ENCODE measurements around the gene ATG9B.

Gene ATG9B, protein sequence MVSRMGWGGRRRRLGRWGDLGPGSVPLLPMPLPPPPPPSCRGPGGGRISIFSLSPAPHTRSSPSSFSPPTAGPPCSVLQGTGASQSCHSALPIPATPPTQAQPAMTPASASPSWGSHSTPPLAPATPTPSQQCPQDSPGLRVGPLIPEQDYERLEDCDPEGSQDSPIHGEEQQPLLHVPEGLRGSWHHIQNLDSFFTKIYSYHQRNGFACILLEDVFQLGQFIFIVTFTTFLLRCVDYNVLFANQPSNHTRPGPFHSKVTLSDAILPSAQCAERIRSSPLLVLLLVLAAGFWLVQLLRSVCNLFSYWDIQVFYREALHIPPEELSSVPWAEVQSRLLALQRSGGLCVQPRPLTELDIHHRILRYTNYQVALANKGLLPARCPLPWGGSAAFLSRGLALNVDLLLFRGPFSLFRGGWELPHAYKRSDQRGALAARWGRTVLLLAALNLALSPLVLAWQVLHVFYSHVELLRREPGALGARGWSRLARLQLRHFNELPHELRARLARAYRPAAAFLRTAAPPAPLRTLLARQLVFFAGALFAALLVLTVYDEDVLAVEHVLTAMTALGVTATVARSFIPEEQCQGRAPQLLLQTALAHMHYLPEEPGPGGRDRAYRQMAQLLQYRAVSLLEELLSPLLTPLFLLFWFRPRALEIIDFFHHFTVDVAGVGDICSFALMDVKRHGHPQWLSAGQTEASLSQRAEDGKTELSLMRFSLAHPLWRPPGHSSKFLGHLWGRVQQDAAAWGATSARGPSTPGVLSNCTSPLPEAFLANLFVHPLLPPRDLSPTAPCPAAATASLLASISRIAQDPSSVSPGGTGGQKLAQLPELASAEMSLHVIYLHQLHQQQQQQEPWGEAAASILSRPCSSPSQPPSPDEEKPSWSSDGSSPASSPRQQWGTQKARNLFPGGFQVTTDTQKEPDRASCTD

DNA sequence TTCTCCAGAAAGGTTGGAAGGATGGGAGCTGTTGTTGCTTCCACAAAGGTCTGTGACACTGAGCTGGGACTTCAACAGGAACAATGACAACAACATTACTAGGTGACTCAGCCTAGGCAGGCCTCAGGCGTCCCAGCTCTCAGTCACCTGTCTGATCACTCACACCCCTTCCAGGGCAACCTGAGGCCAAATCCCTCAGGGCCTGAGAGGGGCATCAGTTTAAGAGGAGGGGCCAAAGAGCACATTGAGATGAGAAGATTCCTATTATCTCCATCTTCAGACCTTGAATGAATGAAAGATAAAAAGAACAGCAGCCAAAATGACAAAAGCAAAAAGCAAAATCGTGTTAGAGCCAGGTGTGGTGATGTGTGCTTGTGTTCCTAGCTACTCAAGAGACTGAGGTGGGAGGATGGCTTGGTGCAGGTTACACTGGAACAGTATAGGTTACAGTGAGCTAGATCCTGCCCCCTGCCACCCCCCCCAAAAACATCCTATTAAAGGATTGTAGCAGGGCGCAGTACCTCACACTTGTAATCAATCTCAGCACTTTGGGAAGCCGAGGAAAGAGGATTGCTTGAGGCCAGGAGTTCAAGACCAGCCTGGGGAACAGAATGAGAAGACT is at the start of gene ATG9B:
Gene ATG9B, minus strand, starts transcription at position 60 of the 622 bp plus-strand sequence. CDS start 71 bp downstream, outside the sequence.
- FAIRE-seq: no peak
- no peak for DNase-seq (ENCODE audit: low spot score)

DNA sequence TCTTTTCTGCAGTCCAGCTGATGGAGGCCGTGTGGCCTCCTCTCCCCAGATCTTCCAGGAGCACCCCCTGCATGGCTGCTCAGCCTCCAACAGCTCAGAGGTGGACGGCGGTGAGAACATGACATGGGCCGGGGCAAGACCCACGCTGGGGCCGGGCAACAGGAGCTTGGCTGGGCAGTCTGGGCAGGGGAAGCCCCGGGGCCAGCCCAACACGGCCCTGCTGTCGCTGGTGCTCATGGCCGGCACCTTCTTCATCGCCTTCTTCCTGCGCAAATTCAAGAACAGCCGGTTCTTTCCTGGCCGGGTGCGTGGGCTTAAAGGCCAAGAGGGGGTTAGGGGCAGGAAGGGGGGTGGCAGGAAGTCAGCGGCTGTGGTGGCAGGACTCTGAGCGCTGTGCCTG is 49.7 kb upstream of the ATG9B start:
- FAIRE-seq: no peak
- DNase-seq (ENCODE audit: low spot score): no peak

DNA sequence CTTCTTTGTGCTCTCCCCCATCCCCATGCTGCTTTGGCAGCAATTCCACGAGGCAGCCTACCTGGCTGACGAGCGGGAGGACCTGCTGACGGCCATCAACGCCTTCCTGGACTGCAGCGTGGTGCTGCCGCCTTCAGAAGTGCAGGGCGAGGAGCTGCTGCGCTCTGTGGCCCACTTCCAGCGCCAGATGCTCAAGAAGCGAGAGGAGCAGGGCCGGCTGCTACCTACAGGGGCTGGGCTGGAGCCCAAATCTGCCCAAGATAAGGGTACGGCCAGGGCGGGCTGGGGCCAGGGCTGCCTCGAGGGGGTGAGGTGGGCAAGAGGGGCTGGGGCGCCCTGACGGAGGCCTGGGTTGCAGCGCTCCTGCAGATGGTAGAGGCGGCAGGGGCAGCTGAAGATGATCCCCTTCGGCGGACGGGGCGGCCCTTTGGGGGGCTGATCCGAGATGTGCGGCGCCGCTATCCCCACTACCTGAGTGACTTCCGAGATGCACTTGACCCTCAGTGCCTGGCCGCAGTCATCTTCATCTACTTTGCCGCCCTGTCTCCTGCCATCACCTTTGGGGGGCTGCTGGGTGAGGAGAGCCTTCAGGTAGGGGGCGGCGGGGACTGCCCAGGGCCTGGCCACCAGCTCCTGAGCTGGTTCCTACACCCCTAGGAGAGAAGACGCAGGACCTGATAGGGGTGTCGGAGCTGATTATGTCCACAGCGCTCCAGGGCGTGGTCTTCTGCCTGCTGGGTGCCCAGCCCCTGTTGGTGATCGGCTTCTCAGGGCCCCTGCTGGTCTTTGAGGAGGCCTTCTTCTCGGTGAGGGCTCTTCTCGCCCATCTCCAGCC is 47.0 kb upstream of the ATG9B start:
- FAIRE-seq (no peak), DNase-seq (ENCODE audit: low spot score) (no peak)

DNA sequence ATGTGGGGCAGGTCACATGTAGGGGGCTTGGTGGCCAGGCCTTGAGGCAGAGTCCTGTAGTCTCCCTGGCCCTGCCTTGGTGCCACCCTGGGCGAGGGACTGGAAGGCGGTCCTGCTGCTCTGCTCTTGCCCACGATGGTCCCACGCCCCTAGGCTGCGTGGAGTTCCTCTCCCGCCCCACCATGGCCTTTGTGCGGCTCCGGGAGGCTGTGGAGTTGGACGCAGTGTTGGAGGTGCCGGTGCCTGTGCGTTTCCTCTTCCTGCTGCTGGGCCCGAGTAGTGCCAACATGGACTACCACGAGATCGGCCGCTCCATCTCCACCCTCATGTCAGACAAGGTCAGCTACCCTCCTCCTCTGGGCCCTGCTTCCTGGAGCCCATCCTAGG is 46.3 kb upstream of the ATG9B start:
- FAIRE-seq (no peak), DNase-seq (ENCODE audit: low spot score) (no peak)

DNA sequence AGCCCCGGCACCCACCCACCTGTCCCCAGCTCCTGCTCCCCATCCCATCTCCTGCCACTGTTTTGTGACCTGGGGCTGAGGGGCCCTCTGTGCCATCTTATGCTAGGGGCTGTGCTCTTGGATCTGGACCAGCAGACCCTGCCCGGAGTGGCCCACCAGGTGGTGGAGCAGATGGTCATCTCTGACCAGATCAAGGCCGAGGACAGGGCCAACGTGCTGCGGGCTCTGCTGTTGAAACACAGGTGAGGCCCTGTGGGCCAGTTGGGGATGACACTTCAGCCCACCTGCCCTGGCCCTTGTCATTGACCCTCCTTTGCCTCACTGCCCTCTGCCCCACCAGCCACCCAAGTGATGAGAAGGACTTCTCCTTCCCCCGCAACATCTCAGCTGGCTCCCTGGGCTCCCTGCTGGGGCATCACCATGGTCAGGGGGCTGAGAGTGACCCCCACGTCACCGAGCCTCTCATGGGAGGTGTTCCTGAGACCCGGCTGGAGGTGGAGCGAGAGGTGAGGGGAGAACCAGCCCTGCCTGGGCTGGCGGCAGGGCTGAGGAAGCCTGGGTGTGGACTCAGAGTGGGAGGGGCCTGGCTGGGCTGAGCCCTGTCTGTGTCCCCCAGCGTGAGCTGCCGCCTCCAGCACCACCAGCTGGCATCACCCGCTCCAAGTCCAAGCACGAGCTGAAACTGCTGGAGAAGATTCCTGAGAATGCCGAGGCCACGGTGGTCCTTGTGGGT is 45.7 kb upstream of the ATG9B start:
- no peak for FAIRE-seq

DNA sequence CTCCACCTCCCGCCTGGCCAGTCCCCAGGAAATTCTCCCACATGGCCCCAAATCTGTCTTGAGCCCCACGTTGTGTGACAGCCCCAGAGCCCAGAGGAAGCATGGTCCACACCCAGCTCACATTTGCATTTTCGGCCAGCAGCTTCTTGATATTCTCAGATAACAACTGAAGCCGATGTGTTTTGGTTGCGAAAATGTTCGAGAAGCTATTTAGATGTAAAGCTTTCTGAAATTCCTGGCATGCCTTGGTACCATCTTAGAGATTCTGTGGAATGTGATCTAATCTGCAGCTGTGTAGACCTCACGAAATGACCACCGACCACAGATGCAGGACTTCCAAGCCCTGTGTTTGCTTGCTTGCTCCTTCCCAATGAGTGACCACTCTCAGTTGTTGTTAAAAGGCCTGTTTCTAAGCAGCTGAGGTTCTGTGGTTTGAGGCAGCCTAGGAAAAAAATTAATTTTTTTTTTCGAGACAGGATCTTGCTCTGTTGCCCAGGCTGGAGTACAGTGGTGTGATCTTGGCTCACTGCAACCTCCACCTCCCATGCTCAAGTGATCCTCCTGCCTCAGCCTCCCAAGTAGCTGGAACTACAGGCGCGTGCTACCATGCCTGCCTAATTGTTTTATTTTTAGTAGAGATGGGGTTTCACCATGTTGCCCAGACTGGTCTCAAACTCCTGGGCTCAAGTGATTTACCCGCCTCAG is 43.9 kb upstream of the ATG9B start:
- FAIRE-seq (no peak), DNase-seq (ENCODE audit: low spot score) (no peak)

More for the DNA sequence above, 45.7 kb upstream of the ATG9B start:
- no peak for DNase-seq (ENCODE audit: low spot score)

DNA sequence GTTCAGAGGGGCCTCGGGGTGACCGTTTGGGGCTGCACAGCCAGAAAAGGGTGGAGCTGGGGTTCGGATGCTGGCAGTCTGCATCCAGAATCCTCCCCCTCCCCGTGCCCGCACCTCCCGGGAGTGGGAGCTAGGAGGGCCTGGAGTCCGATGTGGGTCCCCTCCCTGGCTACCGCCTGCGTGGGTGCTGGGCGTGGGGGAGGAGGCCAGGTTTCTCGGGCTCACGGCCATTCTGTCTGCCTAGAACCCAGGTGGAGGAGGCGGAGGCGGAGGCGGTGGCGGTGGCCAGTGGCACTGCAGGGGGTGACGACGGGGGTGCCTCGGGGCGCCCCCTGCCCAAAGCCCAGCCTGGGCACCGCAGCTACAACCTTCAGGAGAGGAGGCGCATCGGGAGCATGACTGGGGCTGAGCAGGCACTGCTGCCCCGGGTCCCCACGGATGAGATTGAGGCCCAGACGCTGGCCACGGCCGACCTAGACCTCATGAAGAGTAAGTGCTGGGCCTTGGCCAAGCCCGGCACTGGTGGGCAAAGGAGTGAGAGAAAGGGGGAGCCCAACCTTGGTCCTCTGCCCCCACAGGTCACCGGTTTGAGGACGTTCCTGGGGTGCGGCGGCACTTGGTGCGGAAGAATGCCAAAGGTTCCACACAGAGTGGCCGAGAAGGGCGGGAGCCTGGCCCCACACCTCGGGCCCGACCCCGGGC is 42.1 kb upstream of the ATG9B start:
- DNase-seq (ENCODE audit: low spot score): no peak
- no peak for FAIRE-seq

DNA sequence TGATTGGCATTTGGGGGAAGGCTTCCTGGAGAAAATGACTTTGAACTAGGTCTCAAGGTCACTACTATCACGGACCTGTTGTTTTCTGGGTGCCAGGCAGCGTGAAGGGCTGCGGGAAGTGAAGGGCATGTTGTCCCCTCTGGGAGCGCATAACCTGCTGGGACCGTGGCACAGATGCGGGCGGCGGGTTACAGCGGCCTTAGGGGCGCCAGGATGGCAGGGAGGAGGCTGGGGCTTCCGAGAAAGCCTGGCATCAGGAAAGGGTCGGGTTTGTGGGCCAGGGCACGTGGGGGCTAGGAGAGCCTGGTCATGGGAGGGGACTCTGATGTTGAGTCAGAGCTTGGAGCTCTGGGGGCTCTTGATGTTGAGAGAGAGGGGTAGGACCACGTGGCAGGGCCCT is 41.2 kb upstream of the ATG9B start:
- FAIRE-seq (no peak), DNase-seq (ENCODE audit: low spot score) (no peak)

DNA sequence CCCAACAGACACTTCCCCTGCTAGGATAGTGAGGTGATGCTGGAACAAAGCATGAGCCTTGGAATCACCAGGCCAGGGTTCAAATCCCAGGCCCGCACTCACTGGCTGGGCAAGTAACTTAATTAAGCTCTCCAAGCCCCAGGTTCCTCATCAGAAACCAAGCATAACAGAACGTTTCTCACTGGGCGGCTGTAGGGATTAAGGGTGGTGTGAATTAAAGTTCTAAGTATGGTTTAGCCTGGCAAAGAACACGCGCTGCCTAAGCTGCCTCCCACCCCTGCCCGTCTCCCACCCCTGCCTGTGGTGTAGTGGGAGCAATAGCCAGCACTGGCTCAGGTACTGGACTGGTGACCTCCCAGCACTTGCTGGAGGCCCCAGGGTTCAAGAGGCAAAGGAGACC is 40.7 kb upstream of the ATG9B start:
- FAIRE-seq: no peak

DNA sequence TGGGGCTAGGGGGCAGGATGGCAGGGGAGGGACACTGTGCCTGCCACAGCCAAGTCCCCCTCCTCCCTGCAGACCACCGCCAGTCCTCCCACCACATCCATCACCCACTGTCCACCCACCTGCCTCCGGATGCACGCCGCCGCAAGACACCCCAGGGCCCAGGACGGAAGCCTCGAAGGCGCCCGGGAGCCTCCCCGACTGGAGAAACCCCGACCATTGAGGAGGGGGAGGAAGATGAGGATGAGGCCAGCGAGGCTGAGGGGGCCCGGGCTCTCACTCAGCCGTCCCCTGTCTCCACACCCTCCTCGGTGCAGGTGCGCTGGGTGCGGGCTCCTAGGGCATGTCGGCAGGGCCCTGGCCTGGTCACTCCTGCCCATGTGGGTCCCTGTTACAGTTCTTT is 40.2 kb upstream of the ATG9B start:
- DNase-seq (ENCODE audit: low spot score) (no peak), FAIRE-seq (no peak)

More for the DNA sequence above, 40.7 kb upstream of the ATG9B start:
- DNase-seq (ENCODE audit: low spot score): no peak

DNA sequence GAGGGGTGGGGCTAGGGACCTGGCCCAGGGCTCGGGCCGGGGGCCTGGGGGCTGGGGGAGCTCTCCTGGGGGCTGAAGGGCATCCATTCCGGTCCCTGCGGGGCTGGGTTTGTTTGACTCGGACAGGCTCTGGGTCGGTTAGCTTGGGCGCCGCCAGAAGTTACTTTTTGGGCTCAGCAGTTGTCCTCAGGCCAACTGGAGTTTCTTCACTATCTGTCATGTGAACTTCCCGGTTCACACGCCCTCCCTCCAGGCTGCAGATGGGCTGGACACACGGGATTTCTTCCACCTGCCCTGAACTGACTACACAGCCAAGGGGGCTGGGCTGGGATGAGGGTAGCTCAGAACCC is 38.9 kb upstream of the ATG9B start:
- DNase-seq (ENCODE audit: low spot score): no peak
- no peak for FAIRE-seq

DNA sequence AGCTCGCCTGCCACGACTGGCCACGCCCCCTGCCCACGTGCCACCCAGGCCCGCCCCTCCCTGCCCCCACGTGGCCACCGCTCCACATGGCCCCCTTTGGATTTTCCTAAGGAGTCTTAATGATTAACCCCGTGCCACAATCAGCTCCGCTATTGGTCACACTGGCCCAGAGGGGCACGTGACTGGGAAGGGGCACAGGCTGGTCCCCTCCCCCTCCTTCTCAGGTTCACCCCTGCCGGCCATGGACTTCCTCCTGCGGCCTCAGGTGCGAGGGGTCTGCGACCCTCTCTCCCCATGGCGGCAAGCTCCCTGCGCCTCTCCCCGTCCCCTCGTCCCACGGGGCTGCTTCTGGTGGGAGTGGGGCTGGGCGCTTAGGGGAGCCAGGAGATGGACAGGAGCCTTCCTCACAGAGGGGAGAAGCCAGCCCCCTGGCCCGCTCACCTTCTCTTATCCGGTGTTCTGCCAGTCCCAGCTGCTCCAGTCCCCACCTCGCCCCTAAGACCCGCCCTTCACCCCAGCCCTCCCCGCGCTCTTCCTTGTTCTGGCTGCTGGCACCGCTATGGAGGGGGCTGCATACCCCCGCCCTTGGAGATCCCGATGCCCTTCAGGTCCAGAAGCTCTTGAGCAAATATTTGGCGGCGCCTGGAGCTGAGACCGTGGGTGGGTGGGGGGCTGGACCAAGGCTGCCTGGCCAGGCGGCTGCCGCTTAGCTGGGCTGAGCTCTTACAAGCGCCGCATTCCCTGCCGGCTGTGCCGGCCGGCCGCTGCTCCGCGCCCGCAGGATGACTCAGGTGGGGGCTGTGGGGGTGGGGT is 38.3 kb upstream of the ATG9B start:
- DNase-seq (ENCODE audit: low spot score) (peak; percentile 42), FAIRE-seq (no peak)

DNA sequence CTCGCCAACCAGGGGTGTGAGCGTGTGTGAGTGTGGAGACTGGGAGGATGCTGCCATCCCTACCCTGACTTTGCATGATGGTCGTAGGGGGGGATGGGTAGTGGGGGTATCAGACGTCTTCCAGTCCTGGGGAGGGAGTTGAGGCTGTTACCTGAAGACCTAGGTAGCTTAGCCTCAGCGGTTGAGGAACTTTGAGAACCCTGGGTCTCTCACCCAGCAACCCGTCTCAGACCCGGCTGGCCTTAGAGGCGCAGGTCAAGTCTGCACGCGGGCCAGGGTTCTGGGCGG is 37.8 kb upstream of the ATG9B start:
- no peak for DNase-seq (ENCODE audit: low spot score)
- FAIRE-seq: no peak

DNA sequence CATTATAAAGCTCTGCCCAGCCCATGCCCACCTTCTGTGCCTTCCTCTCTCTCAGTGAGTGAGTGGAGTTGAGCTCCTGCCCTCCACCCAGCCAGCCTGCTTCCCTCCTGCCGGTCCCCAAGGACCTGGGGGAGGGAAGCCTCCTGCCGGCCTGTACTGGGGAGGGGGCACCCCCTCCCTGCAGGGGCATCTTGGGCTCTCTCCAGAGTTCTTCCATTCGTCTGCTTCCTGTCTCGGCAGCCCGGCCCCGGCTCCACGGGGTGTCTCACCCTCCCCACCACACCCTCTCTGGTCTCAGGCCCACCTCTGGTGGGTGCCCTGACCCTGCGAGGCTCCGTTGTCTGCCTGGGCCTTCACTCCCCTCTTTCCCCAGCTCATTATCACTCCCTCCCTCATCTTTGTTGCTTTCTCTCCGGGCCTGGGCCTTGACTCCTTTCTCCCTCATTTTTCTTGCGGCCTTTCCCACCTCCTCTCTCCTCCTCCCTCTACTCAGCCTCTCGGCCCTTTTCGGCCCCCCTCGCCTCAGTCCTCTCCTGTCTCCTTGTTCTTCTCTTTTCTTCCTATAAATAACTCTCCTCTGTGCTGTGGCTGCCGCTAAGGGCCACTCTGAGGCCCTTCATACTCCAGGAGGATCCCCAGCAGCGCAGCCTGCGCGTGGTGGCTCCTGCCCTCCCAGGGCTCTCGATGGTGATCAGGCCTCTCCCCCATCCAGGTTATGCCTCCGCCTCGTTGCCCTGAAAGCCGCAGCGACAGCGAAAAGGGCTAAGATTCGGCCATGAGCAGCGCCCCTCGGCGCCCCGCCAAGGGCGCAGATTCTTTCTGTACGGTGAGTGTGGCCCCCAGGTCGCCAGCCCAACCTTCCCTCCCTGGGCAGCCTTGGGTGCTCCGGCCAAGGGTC is 37.2 kb upstream of the ATG9B start:
- DNase-seq (ENCODE audit: low spot score): no peak
- FAIRE-seq: no peak

DNA sequence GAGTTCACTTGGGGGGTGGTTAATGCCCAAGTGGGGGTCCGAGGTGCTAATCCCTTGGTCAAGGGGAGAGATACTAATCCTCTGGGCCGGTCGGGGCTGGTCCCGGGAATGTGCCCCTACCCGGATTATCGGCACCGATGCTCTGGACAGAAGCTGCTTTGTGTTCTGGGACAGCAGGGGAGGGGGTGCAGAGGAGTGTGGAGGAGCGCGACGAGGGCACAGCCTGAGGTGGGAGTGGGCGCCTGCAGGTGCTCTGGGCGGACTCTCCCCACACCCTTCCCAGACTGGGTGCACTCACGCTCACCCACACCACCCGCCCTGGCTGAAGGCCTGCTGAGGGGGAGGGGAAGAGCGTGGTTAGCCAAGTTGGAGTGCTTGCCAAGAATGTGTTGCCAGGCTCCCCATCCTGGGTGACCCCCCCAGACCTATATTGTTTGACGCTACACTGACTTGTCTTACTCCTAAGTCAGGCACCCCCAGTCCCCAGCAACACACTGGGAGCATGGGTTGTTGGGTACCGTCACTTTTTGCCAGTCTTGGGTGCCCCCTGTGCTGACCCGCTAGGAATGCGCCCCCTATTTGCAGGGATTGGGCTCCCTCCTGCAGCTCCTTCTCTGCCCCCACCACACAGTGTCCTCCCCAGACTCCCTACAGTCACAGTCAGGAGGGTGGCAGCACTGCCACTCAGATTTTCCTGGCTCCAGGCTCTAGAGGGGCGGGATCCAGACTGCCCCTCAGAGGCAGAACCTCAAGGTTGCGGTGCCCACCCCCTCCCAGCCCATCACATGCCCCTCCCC is 36.3 kb upstream of the ATG9B start:
- FAIRE-seq (no peak), DNase-seq (ENCODE audit: low spot score) (no peak)

DNA sequence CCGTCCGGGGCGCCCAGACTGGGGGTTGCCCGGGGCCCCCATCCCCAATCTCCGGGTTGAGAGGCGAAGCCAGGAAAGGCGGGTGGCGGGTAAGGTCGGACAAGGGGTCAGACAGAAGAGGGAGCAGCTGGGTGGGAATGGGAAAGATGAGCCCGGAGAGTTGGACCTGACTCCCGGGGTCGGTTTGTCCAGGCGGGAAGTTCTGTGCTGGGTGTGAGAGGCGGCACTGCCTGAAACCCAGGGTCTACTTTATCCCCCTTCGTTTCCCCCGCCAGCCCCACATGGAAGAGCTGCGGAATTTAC is 35.8 kb upstream of the ATG9B start:
- DNase-seq (ENCODE audit: low spot score): no peak
- no peak for FAIRE-seq
